Activated T-helper 2 cell treated with anti-CD3 and anti-CD28 coated beads, Interferon-gamma antibody, Interleukin-2, Interleukin-4, amounts not matched to agents 10 μg/mL and 5 μg/mL and 100 μg/mL, durations not matched to agents 14 hours and 24 hours and 36 hours (primary cell): Measurements from ENCODE around the gene DAD1. TPM values are rescaled to one million over a fixed set of nuclear protein-coding genes. Genes with fewer than 3 reads are reported as not detected.
"Not testable (repeated sequence)": the region's sequence is repeated elsewhere in the genome, so short reads cannot be mapped to it uniquely, and the experiment has no call there.

Experiments
- DNase-seq: peaks from one replicate; pipeline ENCODE4 v3.0.0; 2021; ENCODE audit warnings: low spot score
- H3K27ac Mint-ChIP-seq: one replicate; pipeline ENCODE4 v1.8.0; 2021; ENCODE audit warnings: mixed read lengths
- H3K27me3 Mint-ChIP-seq: one replicate; pipeline ENCODE4 v1.8.0; 2021; ENCODE audit warnings: low read depth, mixed read lengths
- H3K36me3 Mint-ChIP-seq: one replicate; pipeline ENCODE4 v1.8.0; 2021; ENCODE audit warnings: low read depth, mixed read lengths
- H3K4me1 Mint-ChIP-seq: one replicate; pipeline ENCODE4 v1.8.0; 2021; ENCODE audit warnings: low read depth, mixed read lengths
- H3K4me3 Mint-ChIP-seq: one replicate; pipeline ENCODE4 v1.8.0; 2021; ENCODE audit warnings: low read depth, mild to moderate bottlenecking, moderate library complexity, mixed read lengths
- H3K9me3 Mint-ChIP-seq: one replicate; pipeline ENCODE4 v1.8.0; 2021; ENCODE audit warnings: mixed read lengths
- intact Hi-C: fragments of 100-400 bp; cut with micrococcal nuclease; formaldehyde crosslinking; loops from one replicate; pipeline ENCODE4 v1.15.1; 2023
- total RNA-seq: library from RNA; stranded (reverse); gene quantifications from 2 replicates; pipeline ENCODE4 v1.2.3, GENCODE V29; 2022

DAD1 gene
- total RNA-seq, 1 donor from 2014 or later, result 246 TPM

DNA sequence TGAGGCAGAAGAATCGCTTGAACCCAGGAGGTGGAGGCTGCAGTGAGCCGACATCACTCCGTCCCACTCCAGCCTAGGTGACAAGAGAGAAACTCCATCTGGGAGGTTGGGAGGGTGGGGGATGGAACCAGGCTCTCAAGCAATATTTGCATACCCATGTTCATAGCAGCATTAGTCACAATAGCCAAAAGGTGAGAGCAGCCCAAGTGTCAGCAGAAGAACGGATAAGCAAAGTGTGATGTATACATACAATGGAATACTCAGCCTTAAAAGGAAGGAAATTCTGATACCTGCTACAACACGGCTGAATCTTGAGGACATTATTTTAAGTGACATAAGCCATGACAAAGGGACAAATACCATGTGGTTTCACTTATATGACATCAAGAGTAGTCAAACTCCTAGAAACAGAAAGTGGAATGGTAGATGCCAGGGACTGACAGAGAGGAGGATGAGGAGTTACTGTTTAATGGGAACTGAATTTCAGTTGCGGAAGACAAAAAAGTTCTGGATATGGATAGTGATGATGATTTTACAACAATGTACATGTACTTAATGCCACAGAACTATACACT is 11.6 kb downstream of the DAD1 start:
- peak overlapping the region; percentile 49 for H3K27ac Mint-ChIP-seq
- DNase-seq, result no peak
- H3K27me3 Mint-ChIP-seq, result no peaks in the 10 kb centered on the region
- peaks cover 62% of the 10 kb centered on the region for H3K4me1 Mint-ChIP-seq
- intact Hi-C loops, result no loop called here
- peak overlapping the region; percentile 52 for H3K4me3 Mint-ChIP-seq
- peaks cover 60% of the 10 kb centered on the region for H3K36me3 Mint-ChIP-seq
- no peaks in the 10 kb centered on the region for H3K9me3 Mint-ChIP-seq

DNA sequence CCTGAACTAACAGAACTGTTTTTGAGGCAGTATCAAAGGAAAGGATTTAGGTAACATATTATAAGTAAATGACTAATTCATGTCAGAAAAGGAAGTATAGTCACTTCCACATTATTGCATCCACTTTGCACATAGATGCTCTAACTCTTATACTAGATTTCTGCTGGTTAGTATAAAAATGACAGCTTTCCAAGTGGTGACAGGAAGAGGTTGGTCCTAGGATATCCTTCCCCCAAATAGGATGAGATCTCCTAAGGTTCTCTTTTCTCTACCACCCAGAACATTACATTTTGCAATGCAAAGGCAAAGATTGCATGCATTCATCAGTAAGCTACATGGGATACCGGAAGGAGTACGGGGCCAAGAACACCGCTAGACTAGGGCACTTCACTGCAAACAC is 15.2 kb downstream of the DAD1 start:
- no peaks in the 10 kb centered on the region for H3K27me3 Mint-ChIP-seq
- intact Hi-C loops, result loop anchor here (5.0 kb wide), 2 partner anchors 248 to 657 kb away; no protein-coding TSS in a partner anchor
- H3K4me3 Mint-ChIP-seq, result no peak overlapping the region
- H3K27ac Mint-ChIP-seq, result no peak overlapping the region
- H3K9me3 Mint-ChIP-seq, result no peaks in the 10 kb centered on the region
- H3K36me3 Mint-ChIP-seq, result peaks cover 71% of the 10 kb centered on the region
- H3K4me1 Mint-ChIP-seq, result peaks cover 66% of the 10 kb centered on the region
- DNase-seq, result no peak

DNA sequence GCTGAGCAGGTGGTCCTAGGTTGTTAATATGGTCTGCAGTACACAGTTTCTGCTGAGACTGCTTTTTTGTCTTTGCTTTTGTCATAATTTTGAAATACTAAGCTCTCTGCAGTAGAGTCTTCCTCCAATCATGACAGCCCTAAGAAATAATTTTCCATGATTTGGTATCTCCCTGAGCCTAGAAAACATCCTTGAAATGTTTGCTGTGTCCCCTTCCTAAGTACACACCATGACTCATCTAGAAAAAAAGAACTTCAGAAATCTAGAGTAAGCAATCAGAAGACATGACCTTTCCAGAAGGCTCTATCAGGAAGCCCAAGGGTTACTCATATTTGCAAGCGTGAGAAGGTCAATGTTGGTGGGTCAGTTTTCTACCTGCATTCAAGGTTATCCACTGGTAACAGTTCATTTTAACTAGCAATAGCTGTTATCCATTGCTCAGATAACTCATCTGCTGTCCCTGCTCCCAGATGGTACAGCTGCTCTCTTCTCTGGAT is 16.4 kb downstream of the DAD1 start:
- peak overlapping the region; percentile 75 for H3K27ac Mint-ChIP-seq
- H3K9me3 Mint-ChIP-seq, result no peaks in the 10 kb centered on the region
- peaks cover 76% of the 10 kb centered on the region for H3K36me3 Mint-ChIP-seq
- intact Hi-C loops, result loop anchor here (5.0 kb wide), 2 partner anchors 250 to 655 kb away; no protein-coding TSS in a partner anchor
- no peak for DNase-seq
- H3K4me3 Mint-ChIP-seq, result no peak overlapping the region
- H3K4me1 Mint-ChIP-seq, result peaks cover 67% of the 10 kb centered on the region
- no peaks in the 10 kb centered on the region for H3K27me3 Mint-ChIP-seq

DNA sequence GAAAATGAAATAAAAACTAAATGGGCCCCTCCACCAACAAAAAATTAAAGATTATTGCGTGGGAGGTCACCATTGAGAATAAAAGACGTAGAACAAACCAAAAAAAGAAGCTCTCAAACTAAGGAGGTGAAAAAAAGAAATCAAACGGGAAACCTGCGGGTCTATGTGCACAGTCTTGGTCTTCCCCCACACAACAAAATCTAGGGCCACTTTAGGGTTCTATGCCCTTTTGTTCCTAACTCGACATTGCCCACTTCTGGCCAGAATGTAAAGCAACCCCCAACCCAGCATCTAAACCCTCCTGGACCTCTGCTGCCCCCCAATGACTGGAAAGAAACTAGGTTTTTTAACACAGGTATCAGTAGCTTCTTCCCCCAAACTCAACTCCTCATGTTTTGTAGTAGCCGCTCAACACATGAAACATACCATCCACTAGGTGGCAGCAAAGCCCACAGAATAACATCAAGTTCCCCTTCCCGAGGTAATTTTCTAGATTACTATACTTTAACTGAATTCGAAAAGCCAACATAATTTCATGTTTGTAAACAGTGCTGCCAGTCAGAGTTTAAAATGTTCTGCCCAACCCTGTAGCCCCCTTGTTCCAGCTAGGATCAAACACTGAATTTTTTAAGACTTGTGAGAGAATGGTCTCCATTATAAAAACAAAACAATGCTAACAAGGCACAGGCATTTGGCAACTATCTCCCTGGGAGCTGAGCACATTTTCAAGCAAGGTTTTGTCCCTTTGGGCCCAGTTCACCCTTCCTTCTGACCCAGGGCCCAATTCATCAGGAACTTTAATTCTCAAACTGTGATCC is 18.7 kb downstream of the DAD1 start:
- intact Hi-C loops, result loop anchor here (1.0 to 5.0 kb wide), 9 partner anchors 9 to 653 kb away; partner anchors contain the start of genes AJUBA and DAD1
- Mint-ChIP-seq H3K27ac (peak overlapping the region; percentile 96), H3K4me3 (peak overlapping the region; percentile 89), H3K4me1 (peaks cover 70% of the 10 kb centered on the region), H3K36me3 (peaks cover 72% of the 10 kb centered on the region), H3K9me3 (no peaks in the 10 kb centered on the region), H3K27me3 (no peaks in the 10 kb centered on the region)
- DNase-seq, result peak; percentile 87

DNA sequence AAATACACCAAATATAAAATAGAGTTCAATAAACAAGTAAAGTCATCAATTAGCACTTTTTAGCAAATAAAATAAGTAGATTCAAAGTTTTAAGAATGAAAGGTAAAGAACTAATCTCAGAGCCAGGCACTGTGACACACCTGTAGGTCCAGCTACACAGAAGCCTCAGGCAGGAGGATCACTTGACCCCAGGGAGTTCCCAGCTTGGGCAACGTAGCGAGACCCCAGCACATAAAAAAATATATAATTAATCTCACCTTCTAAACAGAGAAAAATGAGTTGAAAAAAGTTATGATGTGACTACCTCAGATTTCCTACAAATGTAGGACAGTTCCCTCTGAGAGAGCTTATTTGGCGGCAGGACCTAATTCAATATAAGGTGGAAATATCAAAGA is 19.3 kb downstream of the DAD1 start:
- Mint-ChIP-seq H3K36me3 (peaks cover 75% of the 10 kb centered on the region), H3K4me3 (peak overlapping the region; percentile 89), H3K27me3 (no peaks in the 10 kb centered on the region), H3K9me3 (no peaks in the 10 kb centered on the region), H3K27ac (peak overlapping the region; percentile 96), H3K4me1 (peaks cover 74% of the 10 kb centered on the region)
- intact Hi-C loops, result loop anchor here (1.0 to 5.0 kb wide), 10 partner anchors 8 to 652 kb away; partner anchors contain the start of genes AJUBA and DAD1
- no peak for DNase-seq

DNA sequence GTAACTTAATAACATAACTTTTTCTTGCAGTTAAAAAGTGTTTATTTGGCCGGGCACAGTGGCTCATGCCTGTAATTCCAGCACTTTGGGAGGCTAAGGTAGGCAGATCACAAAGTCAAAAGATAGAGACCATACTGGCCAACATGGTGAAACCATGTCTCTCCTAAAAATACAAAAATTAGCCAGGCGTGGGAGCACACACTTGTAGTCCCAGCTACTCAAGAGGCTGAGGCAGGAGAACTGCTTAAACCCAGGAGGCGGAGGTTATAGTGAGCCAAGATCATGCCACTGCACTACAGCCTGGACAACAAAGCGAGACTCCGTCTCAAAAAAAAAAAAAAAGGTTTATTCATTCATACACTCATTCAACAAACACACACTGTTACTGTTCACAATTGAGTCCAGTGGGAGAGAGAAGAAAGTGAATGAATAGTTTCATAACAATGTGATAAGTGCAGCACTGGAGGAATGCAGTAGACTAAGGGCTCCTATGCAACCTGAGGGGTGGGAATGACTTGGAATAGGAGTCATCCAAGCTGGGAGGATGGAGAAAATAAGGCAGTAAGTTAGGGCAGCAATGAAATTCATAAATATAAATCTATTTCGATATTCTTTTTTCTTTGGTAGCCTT is 19.8 kb downstream of the DAD1 start:
- H3K27me3 Mint-ChIP-seq, result no peaks in the 10 kb centered on the region

DNA sequence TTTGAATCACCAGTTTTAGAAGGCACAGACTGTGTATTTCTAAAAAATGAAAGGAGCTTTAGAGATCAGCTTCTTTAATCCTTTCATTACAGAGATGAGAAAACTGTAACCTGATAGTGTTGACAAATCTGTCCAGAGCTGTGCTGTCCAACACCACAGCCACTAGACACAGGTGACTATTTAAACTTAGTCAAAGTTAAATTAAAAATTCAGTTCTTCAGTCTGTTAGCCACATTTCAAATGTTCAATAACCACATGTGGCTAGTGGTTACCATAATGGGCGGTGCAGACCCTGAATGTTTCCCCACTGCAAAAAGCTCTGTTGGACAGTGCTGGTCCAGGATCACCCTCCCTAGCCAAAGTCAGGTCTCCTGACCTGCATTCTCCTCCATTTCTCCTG is 21.6 kb downstream of the DAD1 start:
- intact Hi-C loops, result loop anchor here (5.0 kb wide), 1 partner anchor 35 kb away; no protein-coding TSS in a partner anchor
- Mint-ChIP-seq H3K27ac (peak overlapping the region; percentile 96), H3K27me3 (no peaks in the 10 kb centered on the region), H3K36me3 (peaks cover 74% of the 10 kb centered on the region), H3K4me3 (peak overlapping the region; percentile 52), H3K4me1 (peaks cover 75% of the 10 kb centered on the region), H3K9me3 (no peaks in the 10 kb centered on the region)
- no peak for DNase-seq

More for the DNA sequence above, 19.8 kb downstream of the DAD1 start:
- Mint-ChIP-seq H3K36me3 (peaks cover 75% of the 10 kb centered on the region), H3K4me3 (peak overlapping the region; percentile 89), H3K27ac (peak overlapping the region; percentile 96), H3K4me1 (peaks cover 74% of the 10 kb centered on the region), H3K9me3 (no peaks in the 10 kb centered on the region)
- intact Hi-C loops, result loop anchor here (5.0 kb wide), 1 partner anchor 37 kb away; no protein-coding TSS in a partner anchor
- no peak for DNase-seq

DNA sequence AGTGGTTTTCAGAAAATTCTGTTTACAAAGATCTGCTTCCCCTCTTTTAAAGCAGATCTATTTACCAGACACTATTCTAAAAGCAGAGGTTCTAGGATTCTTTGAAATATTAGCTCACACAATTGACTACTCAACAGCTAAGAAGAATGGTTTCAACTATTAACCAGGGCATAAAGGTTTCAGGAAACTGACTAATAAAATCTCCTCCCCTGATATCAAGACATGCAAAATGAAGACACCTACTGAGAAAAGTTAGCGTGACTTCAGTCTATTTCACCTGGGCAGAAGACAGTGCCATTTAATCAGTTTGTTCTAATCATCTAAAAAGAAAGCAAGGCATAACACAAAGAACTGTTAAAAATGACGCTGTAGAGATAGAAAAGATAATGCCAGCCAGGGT is 22.2 kb downstream of the DAD1 start:
- peaks cover 68% of the 10 kb centered on the region for H3K36me3 Mint-ChIP-seq
- H3K27ac Mint-ChIP-seq, result peak overlapping the region; percentile 96
- peak overlapping the region; percentile 51 for H3K4me3 Mint-ChIP-seq
- H3K9me3 Mint-ChIP-seq, result no peaks in the 10 kb centered on the region
- H3K27me3 Mint-ChIP-seq, result no peaks in the 10 kb centered on the region
- H3K4me1 Mint-ChIP-seq, result peaks cover 72% of the 10 kb centered on the region
- intact Hi-C loops, result loop anchor here (5.0 kb wide), 1 partner anchor 35 kb away; no protein-coding TSS in a partner anchor
- DNase-seq, result no peak

DNA sequence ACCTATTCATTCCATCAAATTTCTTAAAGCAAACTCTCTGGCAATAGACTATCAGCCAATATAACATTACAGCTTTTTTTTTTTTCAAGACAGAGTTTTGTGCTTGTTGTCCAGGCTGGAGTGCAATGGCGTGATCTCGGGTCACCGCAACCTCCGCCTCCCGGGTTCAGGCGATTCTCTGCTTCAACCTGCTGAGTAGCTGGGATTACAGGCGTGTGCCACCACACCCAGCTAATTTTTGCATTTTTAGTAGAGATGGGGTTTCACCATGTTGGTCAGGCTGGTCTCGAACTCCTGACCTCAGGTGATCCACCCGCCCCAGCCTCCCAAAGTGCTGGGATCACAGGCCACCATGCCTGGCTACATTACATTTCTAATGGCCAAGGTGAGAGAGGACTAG is 22.8 kb downstream of the DAD1 start:
- Mint-ChIP-seq H3K4me3 (peak overlapping the region; percentile 63), H3K36me3 (peaks cover 65% of the 10 kb centered on the region), H3K27ac (peak overlapping the region; percentile 98), H3K4me1 (peaks cover 78% of the 10 kb centered on the region)
- not testable (repeated sequence) for H3K27me3 Mint-ChIP-seq, DNase-seq, H3K9me3 Mint-ChIP-seq
- intact Hi-C loops, result loop anchor here (5.0 kb wide), 1 partner anchor 34 kb away; no protein-coding TSS in a partner anchor

DNA sequence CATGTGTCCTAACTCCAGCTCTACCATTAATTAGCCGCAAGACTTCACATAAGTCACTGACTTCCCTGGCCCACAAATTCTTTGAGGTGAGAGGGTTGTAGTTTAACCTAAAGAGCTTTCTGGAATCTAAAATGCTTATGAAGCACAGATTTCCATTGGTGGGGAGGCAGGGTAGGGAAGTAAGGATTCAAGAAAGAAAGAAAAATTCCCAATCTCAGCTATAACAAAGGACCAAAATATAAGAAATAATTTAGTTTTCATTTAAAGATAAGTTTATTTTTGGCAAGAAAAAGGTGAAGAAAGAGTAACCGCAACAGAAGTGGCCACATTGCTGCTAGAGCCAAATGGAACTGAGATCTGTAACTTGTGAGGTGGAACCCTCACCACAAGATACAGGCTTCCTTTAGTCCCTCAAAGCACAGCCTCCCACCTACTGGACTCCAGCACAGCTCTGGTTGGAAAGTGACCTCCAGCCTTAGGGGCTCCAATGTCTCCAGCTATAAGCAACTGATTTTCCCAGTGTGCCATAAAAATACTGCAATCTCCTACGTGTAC is 23.6 kb downstream of the DAD1 start:
- DNase-seq, result no peak
- H3K36me3 Mint-ChIP-seq, result peaks cover 61% of the 10 kb centered on the region
- peak overlapping the region; percentile 98 for H3K27ac Mint-ChIP-seq

DNA sequence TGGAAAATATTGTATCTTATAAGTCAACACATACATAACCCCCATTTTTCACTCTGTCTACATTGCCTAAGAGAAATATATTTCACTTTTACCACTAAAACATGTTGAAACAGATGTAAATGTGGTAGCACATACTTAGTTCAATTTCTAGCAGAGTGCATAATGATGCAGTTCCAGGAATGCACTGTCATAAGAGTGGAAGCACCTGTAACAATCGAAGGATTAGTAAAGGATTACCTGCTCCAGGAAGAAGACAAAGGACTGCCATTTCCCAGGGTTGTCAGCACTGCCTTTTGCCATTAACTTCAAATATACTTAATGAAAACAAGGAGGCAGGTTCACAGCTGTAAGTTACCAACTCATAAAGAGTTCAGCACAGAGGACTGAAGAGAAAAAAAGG is 24.6 kb downstream of the DAD1 start:
- Mint-ChIP-seq H3K4me3 (peak overlapping the region; percentile 63), H3K27ac (peak overlapping the region; percentile 98), H3K4me1 (peaks cover 86% of the 10 kb centered on the region), H3K27me3 (no peaks in the 10 kb centered on the region), H3K9me3 (no peaks in the 10 kb centered on the region), H3K36me3 (peaks cover 57% of the 10 kb centered on the region)
- DNase-seq, result no peak
- intact Hi-C loops, result no loop called here

More for the DNA sequence above, 23.6 kb downstream of the DAD1 start:
- Mint-ChIP-seq H3K9me3 (no peaks in the 10 kb centered on the region), H3K4me3 (peak overlapping the region; percentile 63), H3K27me3 (no peaks in the 10 kb centered on the region), H3K4me1 (peaks cover 83% of the 10 kb centered on the region)
- intact Hi-C loops, result loop anchor here (5.0 kb wide), 1 partner anchor 33 kb away; no protein-coding TSS in a partner anchor

DNA sequence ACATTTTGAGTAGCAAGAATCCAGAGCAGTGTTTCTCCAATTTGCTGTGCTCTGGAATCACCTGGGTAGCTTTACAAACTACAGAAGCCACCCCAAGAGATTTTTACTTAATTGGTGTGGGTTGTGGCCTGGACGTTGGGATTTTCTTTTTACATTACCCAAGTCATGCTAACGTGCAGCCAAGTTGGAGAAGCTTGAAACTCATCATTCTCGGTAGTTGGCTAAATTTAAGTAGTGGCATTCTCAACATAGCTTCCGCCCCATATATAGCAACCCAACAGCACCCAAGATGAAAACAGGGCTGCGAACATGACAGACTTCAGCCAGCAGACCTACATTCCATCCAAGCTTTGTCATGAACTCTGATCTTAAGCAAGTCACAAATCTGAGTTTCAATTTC is 25.0 kb downstream of the DAD1 start:
- H3K36me3 Mint-ChIP-seq, result peaks cover 52% of the 10 kb centered on the region
- peak overlapping the region; percentile 98 for H3K27ac Mint-ChIP-seq
- H3K9me3 Mint-ChIP-seq, result no peaks in the 10 kb centered on the region
- no peak for DNase-seq
- H3K4me3 Mint-ChIP-seq, result peak overlapping the region; percentile 35
- peaks cover 85% of the 10 kb centered on the region for H3K4me1 Mint-ChIP-seq
- no peaks in the 10 kb centered on the region for H3K27me3 Mint-ChIP-seq
- intact Hi-C loops, result no loop called here
